AG08395 (cell line): ENCODE measurements around the gene RPGRIP1L.
A peak's percentile ranks its signal among the peaks of the same experiment; 100 is the strongest.
"Not testable (repeated sequence)": the region's sequence is repeated elsewhere in the genome, so short reads cannot be mapped to it uniquely, and the experiment has no call there.

Experiments
- DNase-seq: peaks from one replicate; pipeline ENCODE4 v3.0.0; 2012; ENCODE audit warnings: mixed read lengths, low spot score

Gene RPGRIP1L

GRCh38 chr16:53712065-53712464 is 8.4 kb upstream of the RPGRIP1L start:
- DNase-seq = no peak

- DNase-seq = no peak
Measured at GRCh38 chr16:53711390-53711789, 7.7 kb upstream of the RPGRIP1L start.

GRCh38 chr16:53708490-53708889 is 4.8 kb upstream of the RPGRIP1L start:
- no peak for DNase-seq

- DNase-seq = no peak
Measured at GRCh38 chr16:53707671-53708070, 4.0 kb upstream of the RPGRIP1L start.

GRCh38 chr16:53704445-53704813 is 770 bp upstream of the RPGRIP1L start:
- no peak for DNase-seq

- DNase-seq = not testable (repeated sequence)
Measured at GRCh38 chr16:53698271-53698670, 5.4 kb downstream of the RPGRIP1L start.

- DNase-seq = peak; percentile 83
Measured at GRCh38 chr16:53695070-53695469, 8.6 kb downstream of the RPGRIP1L start.

- DNase-seq = no peak
Measured at GRCh38 chr16:53693320-53693719, 10.3 kb downstream of the RPGRIP1L start.

GRCh38 chr16:53692146-53692545 is 11.5 kb downstream of the RPGRIP1L start:
- no peak for DNase-seq

GRCh38 chr16:53690771-53691170 is 12.9 kb downstream of the RPGRIP1L start:
- DNase-seq = no peak

GRCh38 chr16:53689636-53690035 is 14.0 kb downstream of the RPGRIP1L start:
- no peak for DNase-seq

- no peak for DNase-seq
Measured at GRCh38 chr16:53686710-53687109, 16.9 kb downstream of the RPGRIP1L start.

GRCh38 chr16:53685334-53685733 is 18.3 kb downstream of the RPGRIP1L start:
- DNase-seq = not testable (repeated sequence)

GRCh38 chr16:53681354-53681753 is 22.3 kb downstream of the RPGRIP1L start:
- no peak for DNase-seq

- no peak for DNase-seq
Measured at GRCh38 chr16:53680756-53681155, 22.9 kb downstream of the RPGRIP1L start.

GRCh38 chr16:53678756-53679343 is 24.8 kb downstream of the RPGRIP1L start:
- DNase-seq = peak; percentile 5

- no peak for DNase-seq
Measured at GRCh38 chr16:53678155-53678554, 25.5 kb downstream of the RPGRIP1L start.

- peak; percentile 15 for DNase-seq
Measured at GRCh38 chr16:53673189-53673588, 30.5 kb downstream of the RPGRIP1L start.

GRCh38 chr16:53672461-53672860 is 31.2 kb downstream of the RPGRIP1L start:
- no peak for DNase-seq

GRCh38 chr16:53668869-53669268 is 34.8 kb downstream of the RPGRIP1L start:
- no peak for DNase-seq

- DNase-seq = peak; percentile 21
Measured at GRCh38 chr16:53666786-53667415, 36.8 kb downstream of the RPGRIP1L start.

- DNase-seq = peak; percentile 77
Measured at GRCh38 chr16:53664724-53665345, 38.8 kb downstream of the RPGRIP1L start.

GRCh38 chr16:53662072-53662471 is 41.6 kb downstream of the RPGRIP1L start:
- no peak for DNase-seq

- DNase-seq = no peak
Measured at GRCh38 chr16:53654946-53655345, 48.7 kb downstream of the RPGRIP1L start.
